Neutrophil (primary cell): ENCODE data around the gene ADAM30.

Experiments
- H3K27ac ChIP-seq: fragments of 200-600 bp; sonication (generic); 2 replicates; pipeline ENCODE4 v1.5.1; 2016; ENCODE audit warnings: mild to moderate bottlenecking, moderate library complexity
- H3K27me3 ChIP-seq: fragments of 200-600 bp; sonication (generic); 2 replicates; pipeline ENCODE4 v1.6.0; 2016; ENCODE audit warnings: mild to moderate bottlenecking
- H3K36me3 ChIP-seq: fragments of 200-600 bp; sonication (generic); 2 replicates; pipeline ENCODE4 v1.5.1; 2017
- H3K4me1 ChIP-seq, 2 experiments: fragments of 200-600 bp in 1 of 2; sonication (generic) in 1 of 2; 1 replicate in 1 of 2; 2 replicates in 1 of 2; pipeline versions ENCODE4 v1.5.1 to v1.6.1; 2013 to 2016; ENCODE audit warnings: low read depth in 1 of 2, low read length in 1 of 2, mild to moderate bottlenecking in 1 of 2, moderate library complexity in 1 of 2; ENCODE audit not compliant: control insufficient read depth in 1 of 2, insufficient read depth in 1 of 2
- H3K4me3 ChIP-seq, 2 experiments: fragments of 200-600 bp in 1 of 2; sonication (generic) in 1 of 2; 1 replicate in 1 of 2; 2 replicates in 1 of 2; pipeline ENCODE4 v1.5.1; 2013 to 2016; ENCODE audit warnings: low read depth in 1 of 2, low read length in 1 of 2, mild to moderate bottlenecking in 1 of 2, moderate library complexity in 1 of 2
- H3K9me3 ChIP-seq: fragments of 200-600 bp; sonication (generic); 2 replicates; pipeline ENCODE4 v1.5.1; 2016
- TF ChIP-seq, protein P1 (sequence below): fragments of 200-600 bp; sonication (generic); IDR thresholded peaks from 2 replicates; pipeline ENCODE4 v1.5.1; 2016; ENCODE audit warnings: antibody characterized with exemption

Gene ADAM30

DNA sequence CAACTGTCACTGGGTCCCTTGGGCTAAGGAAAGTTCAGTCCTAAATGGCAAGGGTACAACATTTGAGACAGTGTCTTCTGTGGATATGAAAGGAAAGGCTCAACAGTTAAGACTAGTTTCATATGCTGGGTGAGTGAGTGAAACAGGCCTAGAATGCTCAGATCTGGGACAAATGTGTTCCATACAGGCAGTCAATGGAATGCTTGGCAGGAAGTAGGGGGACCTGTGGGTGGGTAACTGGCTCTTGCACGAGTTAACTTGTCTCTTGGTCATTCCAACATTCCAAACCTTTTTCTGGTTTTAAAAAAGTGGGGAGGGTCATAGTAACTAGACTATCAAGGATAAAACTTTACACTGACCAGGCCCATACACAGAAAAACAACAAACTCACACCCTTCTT, 17.8 kb upstream of the ADAM30 start:
- H3K36me3 ChIP-seq = peaks cover 66% of the 10 kb centered on the region
- no peak overlapping the region for H3K4me3 ChIP-seq
- H3K4me1 ChIP-seq = no peaks in the 10 kb centered on the region
- H3K27me3 ChIP-seq = no peaks in the 10 kb centered on the region
- no peak overlapping the region for H3K27ac ChIP-seq
- TF ChIP-seq, protein P1, sequence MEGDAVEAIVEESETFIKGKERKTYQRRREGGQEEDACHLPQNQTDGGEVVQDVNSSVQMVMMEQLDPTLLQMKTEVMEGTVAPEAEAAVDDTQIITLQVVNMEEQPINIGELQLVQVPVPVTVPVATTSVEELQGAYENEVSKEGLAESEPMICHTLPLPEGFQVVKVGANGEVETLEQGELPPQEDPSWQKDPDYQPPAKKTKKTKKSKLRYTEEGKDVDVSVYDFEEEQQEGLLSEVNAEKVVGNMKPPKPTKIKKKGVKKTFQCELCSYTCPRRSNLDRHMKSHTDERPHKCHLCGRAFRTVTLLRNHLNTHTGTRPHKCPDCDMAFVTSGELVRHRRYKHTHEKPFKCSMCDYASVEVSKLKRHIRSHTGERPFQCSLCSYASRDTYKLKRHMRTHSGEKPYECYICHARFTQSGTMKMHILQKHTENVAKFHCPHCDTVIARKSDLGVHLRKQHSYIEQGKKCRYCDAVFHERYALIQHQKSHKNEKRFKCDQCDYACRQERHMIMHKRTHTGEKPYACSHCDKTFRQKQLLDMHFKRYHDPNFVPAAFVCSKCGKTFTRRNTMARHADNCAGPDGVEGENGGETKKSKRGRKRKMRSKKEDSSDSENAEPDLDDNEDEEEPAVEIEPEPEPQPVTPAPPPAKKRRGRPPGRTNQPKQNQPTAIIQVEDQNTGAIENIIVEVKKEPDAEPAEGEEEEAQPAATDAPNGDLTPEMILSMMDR = no peak
- no peaks in the 10 kb centered on the region for H3K9me3 ChIP-seq

DNA sequence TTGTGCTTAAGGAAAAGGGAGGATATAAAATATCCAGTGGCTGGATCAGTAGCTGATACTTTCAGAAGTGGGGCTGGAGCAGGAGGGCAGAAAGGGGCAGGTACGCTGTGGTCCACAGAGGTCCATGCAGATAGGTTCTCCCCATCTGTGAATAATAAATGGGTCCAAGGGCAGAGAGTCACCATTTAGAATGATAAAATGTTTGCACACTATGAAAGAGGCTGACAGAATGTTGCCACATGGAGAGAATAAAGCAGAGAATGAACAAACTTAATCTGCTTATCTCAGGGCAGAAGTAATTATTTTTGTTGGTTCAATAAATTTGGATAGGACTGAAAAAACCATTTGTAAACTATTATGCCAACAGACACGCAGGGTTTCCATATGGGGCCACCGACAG, 16.6 kb upstream of the ADAM30 start:
- H3K9me3 ChIP-seq = no peaks in the 10 kb centered on the region
- H3K27me3 ChIP-seq = no peaks in the 10 kb centered on the region
- H3K36me3 ChIP-seq = peaks cover 55% of the 10 kb centered on the region
- TF ChIP-seq, protein P1 = no peak
- H3K4me3 ChIP-seq = no peak overlapping the region
- H3K4me1 ChIP-seq = no peaks in the 10 kb centered on the region
- H3K27ac ChIP-seq = no peak overlapping the region

DNA sequence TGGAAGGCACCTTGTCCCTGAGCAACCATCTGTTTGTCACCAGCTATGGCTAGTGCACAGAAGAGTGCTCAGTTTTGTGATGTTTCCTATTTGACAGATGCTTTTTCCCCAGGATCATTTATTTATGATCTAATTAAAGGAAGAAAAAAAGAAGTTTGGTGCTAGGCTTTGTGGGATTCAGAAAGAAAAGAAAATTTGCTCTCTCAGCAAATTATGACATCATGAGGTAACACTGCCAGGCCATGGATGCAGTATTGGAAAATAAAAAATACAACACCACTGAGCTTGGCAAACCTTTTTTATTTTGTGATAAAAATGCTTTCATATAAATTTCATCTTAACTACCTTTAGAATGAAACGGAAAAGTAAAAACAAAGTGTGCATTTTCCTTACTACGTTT, 15.5 kb upstream of the ADAM30 start:
- TF ChIP-seq, protein P1 = no peak
- peaks cover 43% of the 10 kb centered on the region for H3K36me3 ChIP-seq

DNA sequence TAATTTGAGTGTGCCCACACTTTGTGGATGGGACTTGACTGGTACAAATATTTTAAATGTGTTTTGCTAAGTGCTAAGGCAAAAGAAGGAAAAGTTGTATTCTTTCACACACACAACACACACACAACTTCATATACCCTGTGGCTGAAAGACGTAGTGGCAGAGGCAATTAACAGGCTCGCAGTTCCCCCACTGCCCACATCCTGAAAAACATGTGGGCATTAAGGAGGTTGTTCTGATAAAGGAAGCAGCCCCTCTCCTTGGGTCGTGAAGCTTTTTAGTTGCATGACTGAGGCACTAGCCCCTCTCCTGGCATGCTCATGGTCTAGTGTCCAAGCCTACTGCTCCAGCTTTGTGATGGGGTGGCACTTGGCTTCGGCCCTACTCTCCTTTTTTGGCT, 14.3 kb upstream of the ADAM30 start:
- no peaks in the 10 kb centered on the region for H3K4me1 ChIP-seq
- peaks cover 31% of the 10 kb centered on the region for H3K36me3 ChIP-seq
- no peaks in the 10 kb centered on the region for H3K9me3 ChIP-seq
- H3K4me3 ChIP-seq = no peak overlapping the region
- no peaks in the 10 kb centered on the region for H3K27me3 ChIP-seq
- no peak overlapping the region for H3K27ac ChIP-seq
- TF ChIP-seq, protein P1 = no peak

More for the DNA sequence above, 15.5 kb upstream of the ADAM30 start:
- H3K27me3 ChIP-seq = no peaks in the 10 kb centered on the region
- H3K4me3 ChIP-seq = no peak overlapping the region
- H3K27ac ChIP-seq = no peak overlapping the region
- H3K9me3 ChIP-seq = no peaks in the 10 kb centered on the region
- H3K4me1 ChIP-seq = no peaks in the 10 kb centered on the region

DNA sequence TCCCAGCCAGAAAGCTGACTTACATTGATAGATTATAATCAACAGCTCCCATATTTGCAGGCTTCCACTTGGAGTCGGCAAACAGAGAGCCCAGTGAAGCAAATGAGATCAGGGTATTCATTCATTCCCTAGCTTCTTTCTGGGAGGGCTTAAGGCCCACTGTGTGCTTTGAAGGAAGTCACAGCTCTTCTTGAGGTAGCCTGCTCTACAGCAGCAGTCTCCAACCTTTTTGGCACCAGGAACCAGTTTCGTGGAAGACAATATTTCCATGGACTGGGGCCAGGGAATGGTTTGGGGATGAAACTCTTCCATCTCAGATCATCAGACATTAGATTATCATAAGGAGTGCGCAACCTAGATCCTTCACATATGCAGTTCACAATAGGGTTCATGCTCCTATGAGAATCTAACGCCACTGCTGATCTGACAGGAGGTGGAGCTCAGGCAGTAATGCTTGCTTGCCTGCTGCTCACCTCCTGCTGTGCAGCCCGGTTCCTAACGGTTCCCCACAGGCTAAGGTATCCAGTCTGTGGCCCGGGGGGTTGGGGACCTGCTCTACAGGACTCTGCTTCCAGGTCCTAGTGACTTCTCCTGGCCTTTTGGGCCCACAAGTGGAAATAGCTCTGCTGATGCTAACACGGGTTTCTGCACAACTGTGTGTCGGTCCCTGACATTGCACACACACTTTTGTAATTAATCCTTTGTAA, 13.7 kb upstream of the ADAM30 start:
- H3K36me3 ChIP-seq = peaks cover 25% of the 10 kb centered on the region
- H3K9me3 ChIP-seq = no peaks in the 10 kb centered on the region
- H3K4me3 ChIP-seq = no peak overlapping the region
- no peaks in the 10 kb centered on the region for H3K27me3 ChIP-seq
- H3K27ac ChIP-seq = no peak overlapping the region
- no peaks in the 10 kb centered on the region for H3K4me1 ChIP-seq
- TF ChIP-seq, protein P1 = no peak
